Neural cell (in vitro differentiated cells): ENCODE results near the gene EMILIN2.

Source experiments
- EP300 ChIP-seq: fragments of 450-650 bp; conservative IDR thresholded peaks from 2 replicates; pipeline ENCODE4 v1.6.1; 2014; ENCODE audit warnings: antibody characterized with exemption, mild to moderate bottlenecking, moderate library complexity; ENCODE audit not compliant: poor library complexity, severe bottlenecking
- EZH2 ChIP-seq: fragments of 200-600, 300-800 bp; shearing (Covaris generic), sonication (generic); IDR thresholded peaks from 2 replicates; pipeline ENCODE4 v1.6.1; 2014; ENCODE audit warnings: antibody characterized with exemption, low read length, borderline replicate concordance, mild to moderate bottlenecking; ENCODE audit not compliant: insufficient read depth, poor library complexity, severe bottlenecking
- MXI1 ChIP-seq: fragments of 450-650 bp; conservative IDR thresholded peaks from 2 replicates; pipeline ENCODE4 v1.6.1; 2014; ENCODE audit warnings: antibody characterized with exemption, mild to moderate bottlenecking; ENCODE audit not compliant: poor library complexity, severe bottlenecking
- POLR2AphosphoS5 ChIP-seq: IDR thresholded peaks from 2 replicates; pipeline ENCODE4 v1.6.1; 2012
- RAD21 ChIP-seq: fragments of 450-650 bp; conservative IDR thresholded peaks from 2 replicates; pipeline ENCODE4 v1.6.1; 2014; ENCODE audit warnings: antibody characterized with exemption, mild to moderate bottlenecking, moderate library complexity
- TAF1 ChIP-seq: IDR thresholded peaks from 2 replicates; pipeline ENCODE4 v1.6.1; 2012; ENCODE audit warnings: low read depth
- TF ChIP-seq, protein P1 (sequence below): fragments of 450-650 bp; IDR thresholded peaks from 2 replicates; pipeline ENCODE4 v1.5.1; 2014; ENCODE audit warnings: antibody characterized with exemption, mild to moderate bottlenecking, moderate library complexity; ENCODE audit not compliant: poor library complexity, severe bottlenecking

DNA sequence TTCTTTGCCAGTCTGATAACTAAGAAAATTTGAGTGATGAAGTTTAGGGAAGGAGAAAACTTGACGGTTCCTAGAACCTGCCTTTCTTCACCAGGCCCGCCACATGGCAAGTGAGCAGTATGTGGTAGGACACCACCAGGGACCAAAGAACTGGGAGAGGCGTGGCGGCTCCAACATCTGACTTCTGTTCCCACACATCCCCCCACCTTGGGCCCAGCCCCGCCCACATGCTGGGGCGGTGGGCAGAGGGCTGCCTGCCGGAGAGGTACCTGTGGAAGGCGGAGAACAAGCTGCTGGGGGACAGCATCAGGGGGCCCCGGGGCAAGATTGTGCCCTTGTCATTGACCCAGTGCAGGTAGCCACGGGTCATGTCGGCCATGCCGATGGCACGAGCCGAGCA is 75.0 kb downstream of the EMILIN2 start:
- no peak for TF ChIP-seq MXI1
- TF ChIP-seq, protein P1, sequence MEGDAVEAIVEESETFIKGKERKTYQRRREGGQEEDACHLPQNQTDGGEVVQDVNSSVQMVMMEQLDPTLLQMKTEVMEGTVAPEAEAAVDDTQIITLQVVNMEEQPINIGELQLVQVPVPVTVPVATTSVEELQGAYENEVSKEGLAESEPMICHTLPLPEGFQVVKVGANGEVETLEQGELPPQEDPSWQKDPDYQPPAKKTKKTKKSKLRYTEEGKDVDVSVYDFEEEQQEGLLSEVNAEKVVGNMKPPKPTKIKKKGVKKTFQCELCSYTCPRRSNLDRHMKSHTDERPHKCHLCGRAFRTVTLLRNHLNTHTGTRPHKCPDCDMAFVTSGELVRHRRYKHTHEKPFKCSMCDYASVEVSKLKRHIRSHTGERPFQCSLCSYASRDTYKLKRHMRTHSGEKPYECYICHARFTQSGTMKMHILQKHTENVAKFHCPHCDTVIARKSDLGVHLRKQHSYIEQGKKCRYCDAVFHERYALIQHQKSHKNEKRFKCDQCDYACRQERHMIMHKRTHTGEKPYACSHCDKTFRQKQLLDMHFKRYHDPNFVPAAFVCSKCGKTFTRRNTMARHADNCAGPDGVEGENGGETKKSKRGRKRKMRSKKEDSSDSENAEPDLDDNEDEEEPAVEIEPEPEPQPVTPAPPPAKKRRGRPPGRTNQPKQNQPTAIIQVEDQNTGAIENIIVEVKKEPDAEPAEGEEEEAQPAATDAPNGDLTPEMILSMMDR = no peak
- no peak for TF ChIP-seq POLR2AphosphoS5
- TF ChIP-seq EP300 = no peak
- no peak for TF ChIP-seq EZH2
- no peak for TF ChIP-seq RAD21
- TF ChIP-seq TAF1 = no peak
